Pulmonary artery endothelial cell (primary cell): Measurements from ENCODE around the gene UNC93B1. TPM values are rescaled to one million over a fixed set of nuclear protein-coding genes. Genes with fewer than 3 reads are reported as not detected.

Experiments
- DNase-seq: peaks from one replicate; pipeline ENCODE4 v3.0.0-alpha.2; 2011; ENCODE audit warnings: low read depth, low spot score
- total RNA-seq: library from RNA; depleted of rRNA; stranded (reverse); fragments of >200 nt; gene quantifications from 2 replicates; pipeline ENCODE4 v1.2.3, GENCODE V29; 2014

Gene UNC93B1
- total RNA-seq, 1 donor from 2014 or later, result 16.0 TPM

- DNase-seq, result no peak
Observed at GRCh38 chr11:68024508-68024907, 20.6 kb upstream of the UNC93B1 start.

DNA sequence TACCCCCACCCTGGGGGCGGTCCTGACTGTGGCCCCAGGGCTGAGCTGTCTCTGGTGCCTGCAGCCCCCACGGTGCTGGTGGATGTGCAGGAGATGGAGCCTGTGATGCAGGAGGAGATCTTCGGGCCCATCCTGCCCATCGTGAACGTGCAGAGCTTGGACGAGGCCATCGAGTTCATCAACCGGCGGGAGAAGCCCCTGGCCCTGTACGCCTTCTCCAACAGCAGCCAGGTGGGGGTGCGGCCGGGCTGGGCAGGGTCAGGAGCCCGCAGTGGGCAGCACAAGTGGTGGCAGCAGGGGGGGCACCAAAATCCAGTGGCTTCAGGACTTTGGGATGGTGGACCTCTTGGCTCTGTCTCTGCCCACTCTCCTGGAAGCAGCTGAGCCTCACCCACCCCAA lies 18.6 kb upstream of the UNC93B1 start:
- no peak for DNase-seq

- DNase-seq, result no peak
Observed at GRCh38 chr11:68021167-68021787, 17.4 kb upstream of the UNC93B1 start.

DNA sequence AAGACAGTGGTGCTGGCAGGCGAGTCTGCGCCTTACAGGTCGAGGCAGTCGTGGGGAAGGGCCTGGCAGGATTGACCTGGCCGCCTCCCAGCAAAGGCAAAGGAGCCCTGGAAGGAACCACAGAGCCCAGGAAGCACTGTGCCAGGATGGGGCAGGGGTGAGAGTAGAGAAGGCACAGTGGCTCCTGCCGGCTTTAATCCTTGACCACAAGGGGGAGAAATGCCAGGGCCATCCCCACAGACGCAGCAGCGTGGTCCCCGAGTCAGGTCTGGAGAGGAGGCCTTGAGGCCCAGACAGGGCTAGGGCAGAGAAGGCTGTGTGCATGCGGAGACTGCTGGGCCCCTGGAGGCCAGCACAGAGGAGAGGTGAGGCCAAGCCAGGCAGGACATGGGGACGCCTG lies 16.7 kb upstream of the UNC93B1 start:
- DNase-seq, result no peak

DNA sequence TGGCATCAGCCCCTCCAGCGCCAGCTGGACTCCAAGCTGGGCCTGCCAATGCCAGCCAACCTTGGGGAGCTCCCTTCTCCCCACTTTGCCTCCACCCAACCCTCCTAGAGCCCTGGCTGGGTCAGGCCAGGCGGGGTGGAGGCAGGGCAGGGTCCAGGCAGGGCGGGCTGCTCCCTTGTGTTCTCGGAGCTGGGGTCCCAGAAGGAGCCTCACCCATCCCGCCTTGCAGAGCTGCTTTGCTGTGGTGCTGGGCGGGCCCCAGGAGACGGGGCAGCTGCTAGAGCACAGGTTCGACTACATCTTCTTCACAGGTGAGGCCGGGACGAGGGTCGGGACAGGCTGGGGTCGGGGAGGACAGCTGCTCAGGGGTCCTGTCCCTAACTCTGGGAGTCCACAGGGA lies 15.6 kb upstream of the UNC93B1 start:
- no peak for DNase-seq

DNA sequence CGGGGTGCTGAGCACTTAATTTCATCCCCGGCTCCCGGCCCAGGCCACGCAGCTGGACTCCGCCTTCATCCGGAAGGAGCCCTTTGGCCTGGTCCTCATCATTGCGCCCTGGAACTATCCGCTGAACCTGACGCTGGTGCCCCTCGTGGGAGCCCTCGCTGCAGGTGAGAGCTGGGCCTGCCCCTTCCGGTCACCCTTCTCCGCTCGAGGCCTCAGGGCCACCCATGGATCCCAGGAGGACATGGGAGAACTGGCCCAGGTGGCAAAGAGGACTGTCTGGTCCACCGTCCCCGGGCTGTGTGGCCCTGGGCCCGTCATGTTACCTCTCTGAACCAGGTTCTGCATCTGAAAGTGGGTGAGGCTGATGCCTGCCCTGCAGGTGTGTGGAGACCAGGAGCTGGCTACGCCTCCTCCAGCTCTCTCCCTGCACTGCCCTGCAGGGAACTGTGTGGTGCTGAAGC lies 14.9 kb upstream of the UNC93B1 start:
- DNase-seq, result no peak

GRCh38 chr11:68017980-68018729 lies 14.3 kb upstream of the UNC93B1 start:
- no peak for DNase-seq

- DNase-seq, result no peak
Observed at GRCh38 chr11:68016904-68017817, 13.3 kb upstream of the UNC93B1 start.

GRCh38 chr11:68016161-68016903 lies 12.4 kb upstream of the UNC93B1 start:
- no peak for DNase-seq

DNA sequence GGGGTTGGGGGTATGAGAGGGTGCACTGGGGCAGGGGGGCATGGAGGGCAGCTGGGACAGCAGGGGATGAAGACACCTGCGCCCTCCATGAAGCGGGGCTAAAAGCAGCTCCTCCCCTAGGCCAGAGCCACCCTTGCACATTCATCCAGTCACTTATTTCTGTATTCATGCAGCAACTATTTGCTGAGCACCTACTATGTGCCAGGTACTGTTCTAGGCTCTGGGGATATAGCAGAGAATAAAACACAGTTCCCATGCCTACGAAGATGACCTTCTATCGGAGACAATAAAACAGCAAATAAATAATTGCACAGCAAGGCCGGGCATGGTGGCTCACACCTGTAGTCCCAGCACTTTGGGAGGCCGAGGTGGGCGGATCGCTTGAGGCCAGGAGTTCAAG lies 11.6 kb upstream of the UNC93B1 start:
- no peak for DNase-seq

- no peak for DNase-seq
Observed at GRCh38 chr11:68014947-68015447, 11.1 kb upstream of the UNC93B1 start.

GRCh38 chr11:68014157-68014946 lies 10.5 kb upstream of the UNC93B1 start:
- DNase-seq, result no peak

- DNase-seq, result no peak
Observed at GRCh38 chr11:68013611-68014156, 9.8 kb upstream of the UNC93B1 start.

DNA sequence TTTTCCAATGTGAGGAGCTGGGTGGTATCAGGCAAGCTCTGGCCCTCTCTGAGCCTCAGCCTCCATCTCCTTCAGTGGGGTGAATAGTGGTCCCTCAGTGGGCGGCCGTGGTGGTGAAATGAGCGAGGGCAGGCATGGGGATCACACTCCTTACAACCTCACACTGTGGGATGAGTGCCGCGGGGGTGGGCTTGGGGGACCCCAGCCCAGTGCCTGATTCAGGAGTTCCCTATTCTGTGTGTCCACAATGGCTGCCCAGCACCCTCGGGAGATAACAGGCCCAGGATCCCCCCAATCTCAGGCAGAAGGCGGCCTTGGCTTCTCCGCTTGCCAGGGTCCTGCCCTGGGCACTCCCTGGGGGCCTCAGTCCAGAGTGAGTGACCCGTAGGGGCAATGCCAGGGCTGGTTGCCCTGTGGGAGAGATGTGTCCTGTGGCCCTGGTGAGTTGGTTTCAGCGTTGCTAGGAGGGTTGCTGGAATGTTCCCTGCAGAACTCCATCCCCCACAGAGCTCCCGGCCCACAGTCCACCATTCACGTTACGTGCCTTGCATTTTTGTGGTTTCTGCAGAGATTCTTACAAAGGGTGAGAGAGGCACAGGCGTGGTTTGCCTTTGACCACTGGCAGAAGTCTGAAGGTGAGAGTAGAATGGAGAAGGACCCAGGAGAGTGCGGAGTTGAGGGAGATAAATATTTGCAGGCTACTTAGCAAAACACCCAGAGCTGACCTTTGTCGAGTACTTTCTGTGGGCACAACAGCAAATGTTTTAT lies 9.1 kb upstream of the UNC93B1 start:
- no peak for DNase-seq

DNA sequence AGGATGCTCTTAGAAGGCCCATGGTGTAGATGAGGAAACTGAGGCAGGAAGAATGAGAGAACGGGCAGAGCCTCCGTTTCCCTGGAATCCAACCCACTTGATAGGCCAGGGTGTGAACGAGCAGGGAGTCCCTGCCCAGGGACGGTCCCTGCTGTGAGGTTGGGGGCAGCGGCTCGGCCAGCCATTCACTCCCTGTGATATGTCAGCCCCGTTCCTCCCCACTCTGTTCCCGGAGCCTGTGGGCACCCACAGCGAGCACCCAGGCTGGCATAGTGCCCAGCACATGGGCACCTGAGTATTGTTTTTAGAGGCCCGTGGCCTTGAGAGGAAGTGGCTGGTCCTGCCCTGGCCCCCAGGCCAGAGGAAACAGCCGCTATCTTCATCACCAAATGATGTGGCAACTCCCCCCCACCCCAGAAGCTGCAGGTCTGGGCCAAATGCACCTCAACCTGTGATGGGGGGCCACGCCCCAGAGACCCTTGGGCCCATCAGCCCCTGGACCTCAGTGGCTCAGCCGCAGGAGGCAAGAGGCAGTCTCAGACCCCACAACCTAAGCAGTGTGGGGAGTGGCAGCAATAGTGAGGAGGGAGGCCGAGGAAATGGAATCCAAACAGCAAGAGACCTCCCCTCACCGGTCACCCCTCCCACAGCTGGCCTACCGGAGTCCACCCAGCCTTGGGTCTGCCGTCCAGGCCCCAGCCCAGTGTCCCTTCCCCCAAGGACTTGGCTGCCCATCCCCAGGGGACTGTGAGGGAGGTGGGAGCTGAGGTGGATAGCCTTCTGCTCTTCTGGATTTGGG lies 8.3 kb upstream of the UNC93B1 start:
- no peak for DNase-seq

DNA sequence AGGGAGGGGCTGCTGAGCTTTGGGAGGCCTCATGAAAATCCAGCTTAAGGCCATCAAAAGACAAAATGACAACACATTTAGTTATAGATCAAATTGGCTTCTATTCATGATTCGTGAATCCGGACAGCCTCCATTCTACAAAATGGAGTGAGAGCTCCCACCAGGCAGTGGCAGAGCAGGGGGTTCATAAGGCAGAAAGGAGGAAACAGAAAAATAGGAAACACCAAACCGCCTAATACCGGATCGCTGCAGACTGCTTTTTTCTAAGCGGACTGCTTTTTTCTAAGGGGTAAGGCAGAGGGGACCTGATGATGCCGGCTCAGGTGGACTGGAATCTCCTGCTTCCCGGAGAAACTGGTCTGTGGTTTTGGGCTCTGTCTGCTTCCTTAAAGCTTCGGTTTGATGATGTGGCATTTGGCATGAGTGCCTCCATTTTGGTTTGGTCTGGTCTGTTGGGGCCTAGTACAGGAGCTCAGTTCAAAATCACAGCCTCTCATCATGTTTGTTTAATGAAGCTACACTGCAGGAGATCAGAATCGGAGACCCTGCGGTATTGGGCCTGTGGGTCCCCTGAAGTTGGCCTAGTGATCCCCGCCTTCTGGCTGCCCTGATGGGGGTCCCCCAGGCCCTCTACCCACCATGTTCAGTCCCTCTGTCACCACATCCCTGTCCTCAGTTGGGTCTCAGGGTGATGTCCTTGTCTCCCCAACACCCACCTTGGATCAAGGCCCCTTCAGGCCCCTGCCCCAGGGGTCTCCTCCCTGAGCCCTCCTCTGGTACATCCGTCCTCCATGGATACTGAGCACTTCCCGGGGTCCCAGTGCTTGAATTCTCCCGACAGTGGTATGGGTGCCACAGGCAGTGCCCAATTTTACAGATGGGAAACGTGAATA lies 7.4 kb upstream of the UNC93B1 start:
- DNase-seq, result no peak
